ENCODE data around the gene MOSMO. TPM values are rescaled to one million over a fixed set of nuclear protein-coding genes. Genes with fewer than 3 reads are reported as not detected.
A peak's percentile ranks its signal among the peaks of the same experiment; 100 is the strongest.

The MOSMO gene
- total RNA-seq, 1 donor from 2014 or later = 14.8 TPM

DNA sequence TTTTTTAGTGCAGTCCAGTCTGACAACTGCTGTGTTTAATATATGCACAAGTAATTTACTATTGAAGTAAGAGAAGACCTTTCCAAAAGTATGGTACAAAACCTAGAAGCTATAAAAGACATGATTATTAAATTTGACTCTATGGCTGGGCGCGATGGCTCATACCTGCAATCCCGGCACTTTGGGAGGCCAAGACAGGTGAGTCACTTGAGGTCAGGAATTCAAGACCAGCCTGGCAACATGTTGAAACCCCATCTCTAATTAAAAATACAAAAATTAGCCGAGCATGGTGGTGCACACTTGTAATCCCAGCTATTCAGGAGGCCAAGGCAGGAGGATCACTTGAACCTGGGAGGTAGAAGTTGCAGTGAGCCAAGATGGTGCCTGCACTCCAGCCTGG is 43.1 kb downstream of the MOSMO start:
- H3K27ac Mint-ChIP-seq (ENCODE audit: unreplicated experiment) = no peak overlapping the region

DNA sequence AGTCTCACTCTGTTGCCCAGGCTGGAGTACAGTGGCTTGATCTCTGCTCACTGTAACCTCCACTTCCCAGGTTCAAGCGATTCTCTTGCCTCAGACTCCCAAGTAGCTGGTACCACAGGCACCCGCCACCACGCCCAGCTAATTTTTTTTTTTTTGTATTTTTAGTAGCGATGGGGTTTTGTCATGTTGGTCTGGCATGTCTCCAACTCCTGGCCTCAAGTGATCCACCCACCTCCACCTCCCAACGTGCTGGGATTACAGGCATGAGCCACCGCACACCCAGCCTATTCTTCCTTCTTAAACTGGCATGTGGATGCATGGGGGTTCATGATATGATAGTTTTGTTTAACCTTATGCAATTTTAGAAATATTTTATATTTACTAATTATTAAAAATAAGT is 45.1 kb downstream of the MOSMO start:
- Mint-ChIP-seq H3K4me1 (no peaks in the 10 kb centered on the region), H3K36me3 (ENCODE audit: low read depth) (no peaks in the 10 kb centered on the region), H3K9me3 (no peaks in the 10 kb centered on the region), H3K4me3 (no peak overlapping the region), H3K27me3 (ENCODE audit: low read depth) (no peaks in the 10 kb centered on the region), H3K27ac (ENCODE audit: unreplicated experiment) (no peak overlapping the region)
- no peak for DNase-seq (ENCODE audit: low read depth, low spot score)
- no peak for TF ChIP-seq CTCF (conservative IDR thresholded peaks at IDR 0.05)

More for the DNA sequence above, 43.1 kb downstream of the MOSMO start:
- Mint-ChIP-seq H3K4me3 (no peak overlapping the region), H3K4me1 (peaks cover 4% of the 10 kb centered on the region), H3K27me3 (ENCODE audit: low read depth) (no peaks in the 10 kb centered on the region), H3K36me3 (ENCODE audit: low read depth) (no peaks in the 10 kb centered on the region), H3K9me3 (no peaks in the 10 kb centered on the region)
- TF ChIP-seq CTCF (conservative IDR thresholded peaks at IDR 0.05) = no peak
- DNase-seq (ENCODE audit: low read depth, low spot score) = no peak

DNA sequence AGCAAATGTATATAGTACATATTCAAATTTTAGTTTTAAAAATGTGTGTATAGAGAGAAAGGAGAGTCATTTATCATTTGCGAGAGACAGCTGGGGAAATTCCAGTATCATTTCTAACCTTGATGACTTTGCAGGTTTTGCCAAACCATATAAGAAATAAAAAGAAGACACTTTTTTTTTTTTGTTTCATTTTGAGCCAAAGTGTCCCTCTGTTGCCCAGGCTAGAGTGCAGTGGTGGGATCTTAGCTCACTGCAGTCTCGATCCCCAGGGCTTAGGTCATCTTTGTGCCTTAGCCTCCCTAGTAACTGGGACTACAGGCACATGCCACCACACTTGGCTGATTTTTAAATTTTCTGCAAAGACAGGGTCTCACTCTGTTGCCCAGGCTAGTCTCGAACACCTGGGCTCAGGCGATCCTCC is 46.0 kb downstream of the MOSMO start:
- Mint-ChIP-seq H3K36me3 (ENCODE audit: low read depth) (no peaks in the 10 kb centered on the region), H3K4me1 (no peaks in the 10 kb centered on the region), H3K27me3 (ENCODE audit: low read depth) (no peaks in the 10 kb centered on the region), H3K4me3 (no peak overlapping the region), H3K27ac (ENCODE audit: unreplicated experiment) (no peak overlapping the region), H3K9me3 (no peaks in the 10 kb centered on the region)
- DNase-seq (ENCODE audit: low read depth, low spot score) = no peak
- TF ChIP-seq CTCF (conservative IDR thresholded peaks at IDR 0.05) = no peak

GRCh38 chr16:22054847-22055590 is 47.1 kb downstream of the MOSMO start:
- no peak for DNase-seq (ENCODE audit: low read depth, low spot score)
- Mint-ChIP-seq H3K9me3 (no peaks in the 10 kb centered on the region), H3K4me1 (no peaks in the 10 kb centered on the region), H3K27ac (ENCODE audit: unreplicated experiment) (no peak overlapping the region), H3K36me3 (ENCODE audit: low read depth) (no peaks in the 10 kb centered on the region), H3K27me3 (ENCODE audit: low read depth) (no peaks in the 10 kb centered on the region), H3K4me3 (no peak overlapping the region)
- no peak for TF ChIP-seq CTCF (conservative IDR thresholded peaks at IDR 0.05)

DNA sequence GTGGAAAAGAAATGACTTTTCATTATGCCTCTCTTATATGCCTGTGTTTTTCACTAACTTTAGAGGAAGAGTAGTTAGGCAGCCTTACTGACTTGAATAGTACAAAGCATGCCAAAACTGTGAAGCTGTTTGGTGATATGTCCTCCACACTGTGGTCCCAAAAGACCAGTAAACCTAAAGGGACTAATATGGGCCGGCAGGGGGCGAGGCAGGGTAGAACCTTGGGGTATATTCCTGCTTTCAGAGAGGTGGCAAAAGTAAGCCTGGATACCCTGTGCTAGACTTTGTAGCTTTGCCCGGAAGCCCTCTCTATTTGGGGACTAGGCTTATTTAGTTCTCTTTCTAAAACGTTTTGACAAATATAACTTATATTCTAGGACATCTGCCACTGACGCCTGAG is 48.0 kb downstream of the MOSMO start:
- TF ChIP-seq CTCF (conservative IDR thresholded peaks at IDR 0.05) = peak; percentile 41
- H3K27me3 Mint-ChIP-seq (ENCODE audit: low read depth) = no peaks in the 10 kb centered on the region
- H3K27ac Mint-ChIP-seq (ENCODE audit: unreplicated experiment) = no peak overlapping the region
- H3K4me3 Mint-ChIP-seq = no peak overlapping the region
- H3K36me3 Mint-ChIP-seq (ENCODE audit: low read depth) = no peaks in the 10 kb centered on the region
- no peaks in the 10 kb centered on the region for H3K4me1 Mint-ChIP-seq
- no peak for DNase-seq (ENCODE audit: low read depth, low spot score)
- no peaks in the 10 kb centered on the region for H3K9me3 Mint-ChIP-seq
